T-cell (primary cell): ENCODE data around the gene VMA21. TPM values are rescaled to one million over a fixed set of nuclear protein-coding genes. Genes with fewer than 3 reads are reported as not detected.

ENCODE experiments used
- ATAC-seq, 4 experiments: fragments of 200-7000 bp in 3 of 4; fragments of 150-1000 bp in 1 of 4; cut with Tn5 transposase; replicated peaks in 1 of 4; 1 replicate in 3 of 4; 2 replicates in 1 of 4; pipeline ENCODE4 v1.10.0; 2021; ENCODE audit warnings: moderate library complexity in 3 of 4, mild to moderate bottlenecking in 2 of 4, moderate number of reproducible peaks in 1 of 4
- CTCF ChIA-PET, 2 donors: fragments of 300-600 bp; sonication (Branson Sonifier 250); formaldehyde crosslinking; loops; one replicate each; lab custom pipeline; 2022; ENCODE audit warnings: antibody characterized with exemption in 2 of 2; lab: Charles Lee
- POLR2A ChIA-PET, 2 donors: fragments of 300-600 bp; sonication (Branson Sonifier 250); formaldehyde crosslinking; loops; one replicate each; lab custom pipeline; 2022; ENCODE audit warnings: antibody characterized with exemption in 2 of 2; lab: Charles Lee
- DNase-seq, 35 experiments: peaks; one replicate each; pipeline versions ENCODE4 v3.0.0 to v3.0.0-alpha.2; 2013 to 2023
- H3K27ac ChIP-seq: one replicate; pipeline ENCODE4 v1.5.1; 2013; ENCODE audit warnings: low read length
- H3K27me3 ChIP-seq, 2 experiments: replicated peaks in 1 of 2; 1 replicate in 1 of 2; 2 replicates in 1 of 2; pipeline versions ENCODE4 v1.6.1 to v1.7.0; 2013; ENCODE audit warnings: low read length in 1 of 2, mixed read lengths in 1 of 2; ENCODE audit not compliant: control insufficient read depth in 2 of 2, insufficient read depth in 2 of 2; ENCODE audit errors: extremely low read depth in 1 of 2
- H3K36me3 ChIP-seq, 2 donors: 1 replicate in 1 of 2; 2 replicates in 1 of 2; pipeline versions ENCODE4 v1.6.1 to v1.7.0; 2013; ENCODE audit warnings: low read length in 1 of 2; ENCODE audit not compliant: control insufficient read depth in 2 of 2, insufficient read depth in 1 of 2; ENCODE audit errors: extremely low read depth in 1 of 2
- H3K4me1 ChIP-seq, 2 experiments: 1 replicate in 1 of 2; 2 replicates in 1 of 2; pipeline versions ENCODE4 v1.6.1 to v1.7.0; 2013; ENCODE audit warnings: low read length in 2 of 2, mixed read lengths in 1 of 2; ENCODE audit not compliant: insufficient read depth in 2 of 2, control insufficient read depth in 1 of 2; ENCODE audit errors: extremely low read depth in 1 of 2
- H3K4me3 ChIP-seq, 2 donors: 1 replicate in 1 of 2; 2 replicates in 1 of 2; pipeline versions ENCODE4 v1.5.1 to v1.7.0; 2013; ENCODE audit warnings: mild to moderate bottlenecking in 2 of 2, low read length in 1 of 2, moderate library complexity in 1 of 2; ENCODE audit not compliant: control insufficient read depth in 1 of 2; ENCODE audit errors: extremely low read depth in 1 of 2
- H3K9me3 ChIP-seq: 2 replicates; pipeline ENCODE4 v1.7.0; 2013
- H3K27ac Mint-ChIP-seq, 2 donors: one replicate each; pipeline ENCODE4 v1.8.0; 2020 to 2021; ENCODE audit warnings: mild to moderate bottlenecking in 2 of 2, mixed read lengths in 2 of 2
- H3K27me3 Mint-ChIP-seq, 2 donors: one replicate each; pipeline ENCODE4 v1.8.0; 2021 to 2022; ENCODE audit warnings: mixed read lengths in 2 of 2
- H3K36me3 Mint-ChIP-seq: one replicate; pipeline ENCODE4 v1.8.0; 2021; ENCODE audit warnings: mixed read lengths
- H3K4me1 Mint-ChIP-seq, 3 donors: one replicate each; pipeline ENCODE4 v1.8.0; 2020 to 2022; ENCODE audit warnings: mixed read lengths in 3 of 3, mild to moderate bottlenecking in 1 of 3
- H3K4me3 Mint-ChIP-seq, 3 donors: one replicate each; pipeline ENCODE4 v1.8.0; 2020 to 2022; ENCODE audit warnings: mild to moderate bottlenecking in 3 of 3, mixed read lengths in 3 of 3, moderate library complexity in 3 of 3
- H3K9me3 Mint-ChIP-seq, 3 donors: one replicate each; pipeline ENCODE4 v1.8.0; 2020 to 2022; ENCODE audit warnings: mixed read lengths in 3 of 3
- WGBS: methylation state at CpG from one replicate; pipeline ENCODE4 v1.1.5; 2013; ENCODE audit warnings: missing lambda C conversion rate; ENCODE audit not compliant: insufficient coverage; 5-methylcytosine and 5-hydroxymethylcytosine counted together
- total RNA-seq, 35 experiments: library from RNA in 6 of 35; stranded (reverse) in 6 of 35; fragments of 120-200 nt in 1 of 35; gene quantifications; one replicate each; pipeline versions ENCODE4 v1.2.1 to v1.2.4 and lab custom pipeline; 2013 to 2026

The VMA21 gene
- total RNA-seq, 5 donors from 2014 or later (not counting 1 experiment from before 2014, with no cell fraction given), result 22.8 to 28.2 (median 24.3) TPM

DNA sequence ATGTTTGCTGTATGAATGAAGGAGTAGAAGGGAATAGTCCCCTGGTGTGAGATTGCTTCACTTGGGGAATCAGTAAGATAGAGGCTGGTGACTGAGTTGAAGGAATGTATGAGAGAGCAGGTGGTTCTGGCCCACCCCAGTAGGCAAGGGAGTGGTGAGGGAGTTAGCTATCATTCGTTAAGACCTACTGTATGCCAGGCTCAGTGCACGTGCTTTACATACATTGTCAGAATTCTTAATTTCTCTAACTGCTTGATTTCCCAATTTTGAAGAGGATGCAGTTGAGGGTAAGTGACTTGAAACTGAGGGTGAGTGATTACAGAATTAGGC is 700 bp downstream of the VMA21 start:
- peak in 1 of 35 experiments; percentile 2 for DNase-seq
- H3K27ac ChIP-seq, result peak overlapping the region; percentile 64
- ChIA-PET CTCF (interaction anchor here in 1 of 2 donors (0.9 kb wide), 1 partner anchor 37 kb away, joined by 3 read pairs; no protein-coding TSS in a partner anchor), POLR2A (interaction anchor here (0.6 kb wide), 2 partner anchors 26 to 1890 kb away, joined by 3 read pairs; no protein-coding TSS in a partner anchor)
- H3K4me1 Mint-ChIP-seq, result peaks cover 36 to 72% (median 66%) of the 10 kb centered on the region in 3 donors
- no peaks in the 10 kb centered on the region for H3K9me3 Mint-ChIP-seq
- H3K4me3 ChIP-seq, result peak overlapping the region; percentile 66 to 71
- no peaks in the 10 kb centered on the region for H3K36me3 ChIP-seq
- H3K9me3 ChIP-seq, result no peaks in the 10 kb centered on the region
- no peaks in the 10 kb centered on the region for H3K27me3 Mint-ChIP-seq
- peak overlapping the region; percentile 69 to 89 (median 81) for H3K4me3 Mint-ChIP-seq
- H3K4me1 ChIP-seq, result peaks cover 23 to 46% of the 10 kb centered on the region in 2 experiments
- peak overlapping the region; percentile 73 to 78 for H3K27ac Mint-ChIP-seq
- ATAC-seq, result no peak
- no peaks in the 10 kb centered on the region for H3K36me3 Mint-ChIP-seq
- WGBS, result no CpG with 5 or more reads among the region's 2 CpGs
- no peaks in the 10 kb centered on the region for H3K27me3 ChIP-seq

GRCh38 chrX:151398346-151398745 is 1.3 kb downstream of the VMA21 start:
- CTCF ChIA-PET, result no interaction called here
- peak overlapping the region in 1 of 2 donors; percentile 44 for H3K27ac Mint-ChIP-seq
- H3K4me3 Mint-ChIP-seq, result peak overlapping the region; percentile 69 to 89 (median 81)
- no peaks in the 10 kb centered on the region for H3K36me3 Mint-ChIP-seq
- WGBS, result no CpG with 5 or more reads among the region's 3 CpGs
- H3K4me1 ChIP-seq, result peaks cover 23 to 42% of the 10 kb centered on the region in 2 experiments
- H3K4me1 Mint-ChIP-seq, result peaks cover 30 to 69% (median 61%) of the 10 kb centered on the region in 3 donors
- POLR2A ChIA-PET, result no interaction called here
- H3K4me3 ChIP-seq, result no peak overlapping the region
- DNase-seq (no peak), ATAC-seq (no peak)
- H3K27ac ChIP-seq, result no peak overlapping the region
- no peaks in the 10 kb centered on the region for H3K27me3 ChIP-seq
- peaks cover 0 to 1% of the 10 kb centered on the region in 2 donors for H3K36me3 ChIP-seq
- no peaks in the 10 kb centered on the region for H3K9me3 Mint-ChIP-seq
- H3K9me3 ChIP-seq, result no peaks in the 10 kb centered on the region
- H3K27me3 Mint-ChIP-seq, result no peaks in the 10 kb centered on the region

DNA sequence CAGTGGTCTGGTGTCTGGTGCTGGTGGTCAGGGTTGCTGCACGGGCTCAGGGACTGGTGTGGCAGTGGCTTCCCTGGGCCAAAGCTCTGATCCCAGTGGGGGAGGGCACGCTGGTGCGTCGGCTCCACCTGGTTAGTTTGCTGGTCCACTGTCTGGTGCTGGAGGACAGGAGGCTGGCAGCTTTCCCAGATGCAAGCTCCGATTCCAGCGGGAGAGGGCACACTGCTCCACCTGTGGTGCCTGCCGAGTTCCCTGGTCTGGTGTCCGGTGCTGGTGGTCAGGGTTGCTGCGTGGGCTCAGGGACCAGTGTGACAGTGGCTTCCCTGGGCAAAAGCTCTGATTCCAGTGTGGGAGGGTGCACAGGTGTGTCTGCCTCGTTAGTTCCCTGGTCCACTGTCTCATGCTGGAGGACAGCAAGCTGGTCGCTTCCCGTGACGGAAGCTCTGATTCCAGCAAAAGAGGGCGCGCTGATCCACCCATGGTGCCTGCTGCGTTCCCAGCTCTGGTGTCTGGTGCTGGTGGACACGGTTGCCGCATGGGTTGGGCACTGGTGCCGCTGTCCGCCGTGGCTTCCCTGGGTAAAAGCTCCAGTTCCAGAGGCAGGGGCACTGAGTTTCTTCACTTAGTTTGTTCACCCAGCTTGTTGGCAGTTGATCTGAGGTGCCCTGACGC is 5.8 kb downstream of the VMA21 start:
- 80% methylated on average over 14 of the region's 22 CpGs for WGBS
- H3K4me3 ChIP-seq, result no peak overlapping the region
- Mint-ChIP-seq H3K27me3 (peaks cover 0 to 3% of the 10 kb centered on the region in 2 donors), H3K27ac (no peak overlapping the region), H3K4me1 (peaks cover 29 to 44% (median 43%) of the 10 kb centered on the region in 3 donors), H3K9me3 (no peaks in the 10 kb centered on the region), H3K4me3 (no peak overlapping the region), H3K36me3 (peaks cover 3% of the 10 kb centered on the region)
- no peaks in the 10 kb centered on the region for H3K9me3 ChIP-seq
- POLR2A ChIA-PET, result no interaction called here
- H3K27ac ChIP-seq, result no peak overlapping the region
- H3K36me3 ChIP-seq, result peaks cover 0 to 5% of the 10 kb centered on the region in 2 donors
- CTCF ChIA-PET, result no interaction called here
- H3K27me3 ChIP-seq, result no peaks in the 10 kb centered on the region
- ATAC-seq (no peak), DNase-seq (no peak)
- peaks cover 6 to 11% of the 10 kb centered on the region in 2 experiments for H3K4me1 ChIP-seq

DNA sequence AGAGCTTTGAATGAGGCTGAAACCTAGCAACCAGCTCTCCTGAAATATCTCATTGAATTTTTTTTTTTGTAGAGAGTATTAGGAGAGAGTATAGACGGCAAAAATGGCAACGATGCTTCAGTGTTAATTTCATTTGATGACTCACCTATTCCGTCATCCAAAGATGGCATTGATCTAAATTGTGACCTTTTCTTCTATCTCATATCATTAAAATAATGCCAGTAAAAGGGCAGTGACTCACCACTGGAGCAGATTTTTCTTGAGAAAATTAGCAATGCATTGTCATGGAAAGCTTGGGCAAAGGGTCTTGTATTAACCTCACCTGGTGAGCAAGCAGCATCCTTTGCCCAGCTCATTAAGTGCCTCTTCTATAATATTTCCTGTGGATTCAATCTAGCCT is 19.6 kb downstream of the VMA21 start:
- no peaks in the 10 kb centered on the region for H3K36me3 ChIP-seq
- no peaks in the 10 kb centered on the region for H3K9me3 Mint-ChIP-seq
- DNase-seq, result no peak
- H3K27me3 Mint-ChIP-seq, result peaks cover 0 to 13% of the 10 kb centered on the region in 2 donors
- ATAC-seq, result no peak
- POLR2A ChIA-PET, result no interaction called here
- H3K9me3 ChIP-seq, result no peaks in the 10 kb centered on the region
- peaks cover 0 to under 1% (median 0%) of the 10 kb centered on the region in 3 donors for H3K4me1 Mint-ChIP-seq
- no peaks in the 10 kb centered on the region for H3K27me3 ChIP-seq
- CTCF ChIA-PET, result no interaction called here
- no peak overlapping the region for H3K27ac ChIP-seq
- H3K4me3 ChIP-seq, result no peak overlapping the region
- no peak overlapping the region for H3K27ac Mint-ChIP-seq
- H3K4me3 Mint-ChIP-seq, result no peak overlapping the region
- H3K36me3 Mint-ChIP-seq, result peaks cover 12% of the 10 kb centered on the region
- H3K4me1 ChIP-seq, result no peaks in the 10 kb centered on the region
- WGBS, result no CpG with 5 or more reads among the region's 3 CpGs

DNA sequence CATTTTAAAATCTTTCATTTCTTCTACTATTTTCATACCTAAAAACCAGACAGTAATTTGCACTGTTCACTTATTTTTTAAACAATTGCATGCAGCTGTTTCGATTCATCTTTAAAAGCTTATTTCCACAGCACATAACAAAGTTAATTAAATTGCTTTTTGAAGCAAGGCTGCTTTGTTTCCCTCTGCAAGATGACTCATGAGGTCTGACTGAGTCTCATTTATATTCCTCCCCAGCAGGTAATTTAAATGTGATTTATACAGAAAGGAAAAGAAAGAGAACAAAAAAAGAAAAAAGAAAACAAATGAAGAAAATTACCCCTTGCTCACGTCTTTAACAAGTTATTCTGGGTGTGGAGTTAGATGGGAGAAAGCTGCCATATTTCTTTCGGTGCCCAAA is 22.8 kb downstream of the VMA21 start:
- no peaks in the 10 kb centered on the region for H3K27me3 ChIP-seq
- H3K4me3 ChIP-seq, result no peak overlapping the region
- no peak for ATAC-seq
- H3K27ac ChIP-seq, result no peak overlapping the region
- Mint-ChIP-seq H3K27ac (no peak overlapping the region), H3K4me1 (no peaks in the 10 kb centered on the region), H3K9me3 (no peaks in the 10 kb centered on the region), H3K4me3 (no peak overlapping the region), H3K27me3 (peaks cover 0 to 11% of the 10 kb centered on the region in 2 donors), H3K36me3 (peaks cover 4% of the 10 kb centered on the region)
- POLR2A ChIA-PET, result no interaction called here
- H3K36me3 ChIP-seq, result no peaks in the 10 kb centered on the region
- CTCF ChIA-PET, result no interaction called here
- DNase-seq, result no peak
- H3K9me3 ChIP-seq, result no peaks in the 10 kb centered on the region
- no CpG with 5 or more reads among the region's 3 CpGs for WGBS
- no peaks in the 10 kb centered on the region for H3K4me1 ChIP-seq

- ChIA-PET POLR2A (interaction anchor here in 1 of 2 donors (0.9 kb wide), 1 partner anchor 15 kb away, joined by 16 read pairs; no protein-coding TSS in a partner anchor), CTCF (no interaction called here)
- H3K9me3 ChIP-seq, result no peaks in the 10 kb centered on the region
- no CpG with 5 or more reads among the region's 2 CpGs for WGBS
- ATAC-seq, result no peak
- H3K9me3 Mint-ChIP-seq, result no peaks in the 10 kb centered on the region
- no peak for DNase-seq
- H3K4me1 ChIP-seq, result no peaks in the 10 kb centered on the region
- H3K4me3 Mint-ChIP-seq, result no peak overlapping the region
- H3K27ac ChIP-seq, result no peak overlapping the region
- H3K36me3 ChIP-seq, result no peaks in the 10 kb centered on the region
- H3K4me3 ChIP-seq, result no peak overlapping the region
- H3K27me3 Mint-ChIP-seq, result peaks cover 0 to 4% of the 10 kb centered on the region in 2 donors
- no peaks in the 10 kb centered on the region for H3K4me1 Mint-ChIP-seq
- H3K27me3 ChIP-seq, result no peaks in the 10 kb centered on the region
- peaks cover 4% of the 10 kb centered on the region for H3K36me3 Mint-ChIP-seq
- no peak overlapping the region for H3K27ac Mint-ChIP-seq
Measured at GRCh38 chrX:151424505-151424904, 27.5 kb downstream of the VMA21 start.
